K562 (cell line): Measurements from ENCODE around the gene ZCCHC14. TPM values are rescaled to one million over a fixed set of nuclear protein-coding genes. Genes with fewer than 3 reads are reported as not detected.
A peak's percentile ranks its signal among the peaks of the same experiment; 100 is the strongest.

Experiments
- ATAC-seq: fragments of 200-7000 bp; cut with Tn5 transposase; 3 replicates; pipeline ENCODE4 v1.9.1; 2020; ENCODE audit warnings: moderate library complexity
- BruUV-seq: library from RNA; stranded (reverse); fragments of 400-500 nt; replicated peaks from 2 replicates; lab custom pipeline; 2021; lab: Mats Ljungman, UMichigan
- CTCF ChIA-PET: fragments of 300-600 bp; formaldehyde crosslinking; extraction: SDS; loops from one replicate; lab custom pipeline; 2021; ENCODE audit warnings: low intra/inter-chr PET ratio; lab: Yijun Ruan, JAX
- POLR2A ChIA-PET: fragments of 300-600, 350-650 bp; sonication (Branson Sonifier 250); formaldehyde crosslinking; extraction: SDS; loops from one replicate; lab custom pipeline; 2021; ENCODE audit warnings: antibody characterized with exemption, inconsistent platforms; lab: Yijun Ruan, JAX
- DNase-seq, 4 experiments: peaks; one replicate each; pipeline versions ENCODE4 v3.0.0 to v3.0.0-alpha.2; 2011 to 2018; ENCODE audit warnings: low spot score in 3 of 4, mixed read lengths in 3 of 4; ENCODE audit errors: extremely low read depth in 1 of 4
- FAIRE-seq: peaks from 2 replicates; lab custom pipeline; 2011; peaks lifted over from hg19 to GRCh38; lab: Jason Lieb, UNC
- H2AFZ ChIP-seq: 2 replicates; pipeline ENCODE4 v1.6.0; 2011; ENCODE audit warnings: low read depth, low read length, control low read depth, inconsistent platforms
- H3K27ac ChIP-seq: fragments of 200-600 bp; 3 replicates; pipeline ENCODE4 v1.8.0; 2011; ENCODE audit warnings: low read depth, mild to moderate bottlenecking, control low read depth, inconsistent platforms, low read length, moderate library complexity, mixed read lengths; ENCODE audit errors: extremely low read depth
- H3K27me3 ChIP-seq, 2 experiments: fragments of 300-600 bp in 1 of 2; 2 replicates in 1 of 2; 3 replicates in 1 of 2; pipeline versions ENCODE4 v1.6.0 to v1.8.0; 2011; ENCODE audit warnings: inconsistent platforms in 2 of 2, low read length in 2 of 2, mild to moderate bottlenecking in 1 of 2, mixed read lengths in 1 of 2, moderate library complexity in 1 of 2; ENCODE audit not compliant: control insufficient read depth in 2 of 2, insufficient read depth in 2 of 2
- H3K36me3 ChIP-seq: fragments of 300-600 bp; 3 replicates; pipeline ENCODE4 v1.8.0; 2011; ENCODE audit warnings: mild to moderate bottlenecking, low read length, inconsistent platforms; ENCODE audit not compliant: control insufficient read depth, insufficient read depth
- H3K4me1 ChIP-seq, 2 experiments: fragments of 200-600 bp in 1 of 2; replicated peaks in 1 of 2; 2 replicates in 1 of 2; 3 replicates in 1 of 2; pipeline versions ENCODE4 v1.5.1 to v1.8.0; 2011; ENCODE audit warnings: inconsistent platforms in 2 of 2, low read length in 2 of 2, mild to moderate bottlenecking in 1 of 2, mixed read lengths in 1 of 2, moderate library complexity in 1 of 2; ENCODE audit not compliant: control insufficient read depth in 2 of 2, insufficient read depth in 2 of 2
- H3K4me2 ChIP-seq: 2 replicates; pipeline ENCODE4 v1.6.1; 2011; ENCODE audit warnings: low read length, control low read depth, inconsistent platforms, mixed read lengths; ENCODE audit not compliant: insufficient read depth
- H3K4me3 ChIP-seq: fragments of 200-600 bp; sonication (generic), shearing (Covaris generic); 2 replicates; pipeline ENCODE4 v1.5.1; 2016; ENCODE audit warnings: control low read depth, inconsistent platforms
- H3K79me2 ChIP-seq: fragments of 200-600 bp; 3 replicates; pipeline ENCODE4 v1.8.0; 2011; ENCODE audit warnings: low read length, inconsistent platforms; ENCODE audit not compliant: control insufficient read depth, insufficient read depth
- H3K9ac ChIP-seq, 2 experiments: 2 replicates each; pipeline versions ENCODE4 v1.6.0 to v1.6.1; 2011; ENCODE audit warnings: low read depth in 2 of 2, low read length in 2 of 2, control low read depth in 1 of 2, inconsistent platforms in 1 of 2, mild to moderate bottlenecking in 1 of 2, mixed read lengths in 1 of 2; ENCODE audit not compliant: insufficient read depth in 1 of 2
- H3K9me1 ChIP-seq: one replicate; pipeline ENCODE4 v1.6.0; 2011; ENCODE audit warnings: inconsistent platforms, mild to moderate bottlenecking, low read length, moderate library complexity; ENCODE audit not compliant: control insufficient read depth, insufficient read depth
- H3K9me3 ChIP-seq: replicated peaks from 2 replicates; pipeline ENCODE4 v1.5.1; 2011; ENCODE audit warnings: low read depth, low read length, inconsistent platforms; ENCODE audit not compliant: control insufficient read depth, insufficient read depth
- H4K20me1 ChIP-seq: replicated peaks from 2 replicates; pipeline ENCODE4 v1.6.1; 2011; ENCODE audit warnings: low read length, inconsistent platforms, mixed read lengths; ENCODE audit not compliant: control insufficient read depth, insufficient read depth
- DIDO1 ChIP-seq: fragments of 450-650 bp; IDR thresholded peaks from 2 replicates; pipeline ENCODE4 v1.6.1; 2016; ENCODE audit warnings: low read depth, missing biosample characterization, missing genetic modification characterization
- MIER1 ChIP-seq: fragments of 450-650 bp; IDR thresholded peaks from 2 replicates; pipeline ENCODE4 v1.6.1; 2016; ENCODE audit warnings: antibody characterized with exemption, mild to moderate bottlenecking, low read depth
- MTA1 ChIP-seq: fragments of 450-650 bp; IDR thresholded peaks from 2 replicates; pipeline ENCODE4 v1.6.1; 2017; ENCODE audit warnings: borderline replicate concordance
- NONO ChIP-seq, 2 experiments: fragments of 200-400 bp in 1 of 2; fragments of 450-650 bp in 1 of 2; formaldehyde crosslinking in 1 of 2; IDR thresholded peaks; 2 replicates each; pipeline ENCODE4 v1.6.1; 2017; ENCODE audit warnings: low read depth in 2 of 2, mild to moderate bottlenecking in 2 of 2, moderate library complexity in 2 of 2, low read length in 1 of 2
- POU5F1 ChIP-seq: fragments of 150-350 bp; IDR thresholded peaks from 2 replicates; pipeline ENCODE4 v1.6.1; 2014; ENCODE audit warnings: borderline replicate concordance, low read length, low read depth, mild to moderate bottlenecking; ENCODE audit not compliant: partially characterized antibody
- ZNF316 ChIP-seq: fragments of 450-650 bp; IDR thresholded peaks from 2 replicates; pipeline ENCODE4 v1.6.1; 2016
- ZNF586 ChIP-seq: fragments of 450-650 bp; formaldehyde crosslinking; conservative IDR thresholded peaks from 2 replicates; pipeline ENCODE4 v1.4.0; 2020; ENCODE audit warnings: mild to moderate bottlenecking, moderate library complexity
- WGBS: fragments of 100-300 bp; shearing (Covaris generic); methylation state at CpG from one replicate; pipeline ENCODE4 v1.1.6; 2016; ENCODE audit warnings: low coverage, mixed read lengths; ENCODE audit not compliant: insufficient coverage; ENCODE audit errors: missing lambda C conversion rate; 5-methylcytosine and 5-hydroxymethylcytosine counted together
- in situ Hi-C: fragments of 300-500 bp; cut with MboI; formaldehyde crosslinking; loops from 4 replicates; pipeline ENCODE4 v1.15.0; 2018; ENCODE audit warnings: inconsistent platforms, mixed read lengths
- intact Hi-C: fragments of 100-400 bp; cut with micrococcal nuclease; formaldehyde crosslinking; loops from 2 replicates; pipeline ENCODE4 v1.14.2; 2022
- polyA plus RNA-seq, 8 experiments: library from polyadenylated mRNA; depleted of rRNA in 4 of 8; stranded (reverse) in 5 of 8; unstranded in 3 of 8; fragments of >200 nt; fragmentation: Nextera tagmentation in 2 of 8; fragmentation: Illumina TruSeq in 1 of 8; extraction: Ambion mirVana in 2 of 8; extraction: Trizol in 1 of 8; gene quantifications; 2 replicates each; pipeline versions ENCODE4 v1.2.1 to v1.2.3, GENCODE V29; 2011 to 2014; ENCODE audit warnings: inconsistent platforms in 1 of 8, missing spikeins in 1 of 8
- total RNA-seq, 7 experiments: library from RNA; depleted of rRNA in 6 of 7; stranded (reverse); fragments of >200 nt in 6 of 7; fragmentation: Illumina TruSeq in 2 of 7; extraction: Trizol in 2 of 7; gene quantifications; 2 replicates each; pipeline versions ENCODE4 v1.2.1 to v1.2.3, GENCODE V29; 2011 to 2021; ENCODE audit warnings: low replicate concordance in 1 of 7

Gene ZCCHC14
- total and polyA plus RNA-seq, 9 of the 15 experiments (the other 6 are each of a cell fraction or from before 2014, with no cell fraction given) = 1.5 to 12.4 (median 2.9) TPM

- in situ Hi-C loops = no loop called here
- H3K4me2 ChIP-seq = no peak overlapping the region
- H4K20me1 ChIP-seq = no peaks in the 10 kb centered on the region
- FAIRE-seq (no peak), ATAC-seq (no peak), DNase-seq (no peak)
- H3K36me3 ChIP-seq = peaks cover 16% of the 10 kb centered on the region; the same call in 1 of the 3 replicates
- POLR2A ChIA-PET = no interaction called here
- H3K79me2 ChIP-seq = no peaks in the 10 kb centered on the region
- H3K27me3 ChIP-seq = no peaks in the 10 kb centered on the region
- H3K9ac ChIP-seq = no peak overlapping the region
- BruUV-seq = no TSS peak
- no peaks in the 10 kb centered on the region for H3K9me1 ChIP-seq
- CTCF ChIA-PET = no interaction called here
- 93% methylated on average over 3 of the region's 3 CpGs for WGBS
- intact Hi-C loops = no loop called here
- TF ChIP-seq NONO (IDR thresholded peaks at IDR 0.05; ENCODE audit: low read depth in 2 of 2, low read length in 1 of 2) = no peak
- peak; percentile 32; the same call in 1 of the 2 replicates for TF ChIP-seq ZNF316
- no peaks in the 10 kb centered on the region for H3K9me3 ChIP-seq
- H3K27ac ChIP-seq = no peak overlapping the region
- no peak overlapping the region for H3K4me3 ChIP-seq
- peaks cover 0 to 9% of the 10 kb centered on the region in 2 experiments; a peak in 1 of 5 replicates for H3K4me1 ChIP-seq
- H2AFZ ChIP-seq = no peak overlapping the region
Observed at GRCh38 chr16:87454391-87454790, 38.4 kb downstream of the ZCCHC14 start.

- Histone ChIP-seq H3K79me2 (no peaks in the 10 kb centered on the region), H3K9me1 (no peaks in the 10 kb centered on the region), H3K9ac (peak overlapping the region in 1 of 2 experiments; percentile 28; a peak in 1 of 4 replicates), H3K9me3 (no peaks in the 10 kb centered on the region), H3K27ac (no peak overlapping the region), H3K4me3 (no peak overlapping the region), H3K27me3 (no peaks in the 10 kb centered on the region), H3K36me3 (peaks cover 12% of the 10 kb centered on the region; the same call in 1 of the 3 replicates), H2AFZ (no peak overlapping the region), H3K4me1 (peaks cover 0 to 11% of the 10 kb centered on the region in 2 experiments; a peak in 1 of 5 replicates), H3K4me2 (no peak overlapping the region), H4K20me1 (no peaks in the 10 kb centered on the region)
- ChIA-PET CTCF (no interaction called here), POLR2A (interaction anchor here (0.8 to 1.5 kb wide), 3 partner anchors 11 to 48 kb away, joined by 3 to 5 read pairs (median 4); no protein-coding TSS in a partner anchor)
- FAIRE-seq (no peak), ATAC-seq (no peak), DNase-seq (no peak)
- 69% methylated on average over 9 of the region's 14 CpGs for WGBS
- no TSS peak for BruUV-seq
- intact Hi-C loops = no loop called here
- TF ChIP-seq POU5F1 (no peak), MTA1 (no peak), ZNF586 (no peak), MIER1 (no peak), DIDO1 (tag) (no peak)
- in situ Hi-C loops = no loop called here
Observed at GRCh38 chr16:87453326-87453725, 39.5 kb downstream of the ZCCHC14 start.
